Measurements from ENCODE around the gene SRGAP2C. TPM values are rescaled to one million over a fixed set of nuclear protein-coding genes. Genes with fewer than 3 reads are reported as not detected.
"Not testable (repeated sequence)": the region's sequence is repeated elsewhere in the genome, so short reads cannot be mapped to it uniquely, and the experiment has no call there.

The SRGAP2C gene
- total RNA-seq, 1 donor from 2014 or later = 23.8 TPM

GRCh38 chr1:121408354-121408753 is 223.6 kb downstream of the SRGAP2C start:
- intact Hi-C loops (cut with DNase I) = no loop called here
- Histone ChIP-seq H3K36me3 (no peaks in the 10 kb centered on the region), H3K4me1 (no peaks in the 10 kb centered on the region), H3K9me3 (no peaks in the 10 kb centered on the region), H3K4me3 (no peak overlapping the region), H3K27ac (no peak overlapping the region), H3K27me3 (no peaks in the 10 kb centered on the region)
- no peak for TF ChIP-seq CTCF (IDR thresholded peaks at IDR 0.05)
- no peak for TF ChIP-seq POLR2A (IDR thresholded peaks at IDR 0.05)
- no peak for TF ChIP-seq POLR2AphosphoS5 (IDR thresholded peaks at IDR 0.05; ENCODE audit: insufficient read depth in 1 of 2, low read depth in 1 of 2)
- no peak for DNase-seq (ENCODE audit: extremely low spot score in 2 of 2)

- TF ChIP-seq POLR2AphosphoS5 (IDR thresholded peaks at IDR 0.05; ENCODE audit: insufficient read depth in 1 of 2, low read depth in 1 of 2) (no peak), POLR2A (IDR thresholded peaks at IDR 0.05) (no peak), CTCF (IDR thresholded peaks at IDR 0.05) (no peak)
- Histone ChIP-seq H3K4me3 (no peak overlapping the region), H3K36me3 (no peaks in the 10 kb centered on the region), H3K27me3 (no peaks in the 10 kb centered on the region), H3K9me3 (no peaks in the 10 kb centered on the region), H3K27ac (no peak overlapping the region), H3K4me1 (no peaks in the 10 kb centered on the region)
- no peak for DNase-seq (ENCODE audit: extremely low spot score in 2 of 2)
- intact Hi-C loops (cut with DNase I) = no loop called here
Observed at GRCh38 chr1:121413821-121414220, 229.0 kb downstream of the SRGAP2C start.

- Histone ChIP-seq H3K4me3 (no peak overlapping the region), H3K9me3 (no peaks in the 10 kb centered on the region), H3K4me1 (no peaks in the 10 kb centered on the region), H3K27ac (no peak overlapping the region), H3K27me3 (no peaks in the 10 kb centered on the region), H3K36me3 (no peaks in the 10 kb centered on the region)
- no peak for DNase-seq (ENCODE audit: extremely low spot score in 2 of 2)
- intact Hi-C loops (cut with DNase I) = no loop called here
- TF ChIP-seq CTCF (IDR thresholded peaks at IDR 0.05) = no peak
- TF ChIP-seq POLR2AphosphoS5 (IDR thresholded peaks at IDR 0.05; ENCODE audit: insufficient read depth in 1 of 2, low read depth in 1 of 2) = no peak
- TF ChIP-seq POLR2A (IDR thresholded peaks at IDR 0.05) = no peak
Observed at GRCh38 chr1:121414905-121415304, 230.1 kb downstream of the SRGAP2C start.

- Histone ChIP-seq H3K4me1 (no peaks in the 10 kb centered on the region), H3K4me3 (no peak overlapping the region), H3K9me3 (no peaks in the 10 kb centered on the region), H3K27ac (no peak overlapping the region), H3K27me3 (no peaks in the 10 kb centered on the region), H3K36me3 (no peaks in the 10 kb centered on the region)
- DNase-seq (ENCODE audit: extremely low spot score in 2 of 2) = no peak
- TF ChIP-seq CTCF (IDR thresholded peaks at IDR 0.05) (no peak), POLR2A (IDR thresholded peaks at IDR 0.05) (no peak), POLR2AphosphoS5 (IDR thresholded peaks at IDR 0.05; ENCODE audit: insufficient read depth in 1 of 2, low read depth in 1 of 2) (no peak)
- intact Hi-C loops (cut with DNase I) = no loop called here
Observed at GRCh38 chr1:121417325-121417923, 232.6 kb downstream of the SRGAP2C start.

GRCh38 chr1:121418369-121419049 is 233.7 kb downstream of the SRGAP2C start:
- no peak overlapping the region for H3K4me3 ChIP-seq
- TF ChIP-seq POLR2A (IDR thresholded peaks at IDR 0.05) = no peak
- no peak for TF ChIP-seq POLR2AphosphoS5 (IDR thresholded peaks at IDR 0.05; ENCODE audit: insufficient read depth in 1 of 2, low read depth in 1 of 2)
- TF ChIP-seq CTCF (IDR thresholded peaks at IDR 0.05) = no peak
- no peak for DNase-seq (ENCODE audit: extremely low spot score in 2 of 2)
- no peaks in the 10 kb centered on the region for H3K9me3 ChIP-seq
- H3K36me3 ChIP-seq = no peaks in the 10 kb centered on the region
- no peaks in the 10 kb centered on the region for H3K27me3 ChIP-seq
- H3K4me1 ChIP-seq = no peaks in the 10 kb centered on the region
- no peak overlapping the region for H3K27ac ChIP-seq
- intact Hi-C loops (cut with DNase I) = no loop called here

GRCh38 chr1:121419050-121419615 is 234.4 kb downstream of the SRGAP2C start:
- DNase-seq (ENCODE audit: extremely low spot score in 2 of 2); H3K36me3 ChIP-seq; H3K9me3 ChIP-seq; H3K27ac ChIP-seq; H3K27me3 ChIP-seq; intact Hi-C loops (cut with DNase I); H3K4me1 ChIP-seq; H3K4me3 ChIP-seq: not testable (repeated sequence)

GRCh38 chr1:121421490-121421889 is 236.7 kb downstream of the SRGAP2C start:
- DNase-seq (ENCODE audit: extremely low spot score in 2 of 2); H3K4me1 ChIP-seq; H3K4me3 ChIP-seq; H3K36me3 ChIP-seq; H3K27me3 ChIP-seq; H3K27ac ChIP-seq; intact Hi-C loops (cut with DNase I); H3K9me3 ChIP-seq: not testable (repeated sequence)

Measured in vagina (tissue), 2 donors.